CD4-positive, alpha-beta T cell (primary cell): Measurements from ENCODE around the gene HABP4. TPM values are rescaled to one million over a fixed set of nuclear protein-coding genes. Genes with fewer than 3 reads are reported as not detected.

Experiments used
- ATAC-seq: fragments of 200-7000 bp; cut with Tn5 transposase; one replicate; pipeline ENCODE4 v1.10.0; 2022; ENCODE audit warnings: mild to moderate bottlenecking; ENCODE audit not compliant: poor library complexity
- CTCF ChIA-PET: fragments of 350-600 bp; sonication (Branson Sonifier 250); formaldehyde crosslinking; loops from one replicate; lab custom pipeline; 2021; ENCODE audit warnings: antibody characterized with exemption, inconsistent platforms; lab: Charles Lee
- POLR2A ChIA-PET: fragments of 350-600 bp; sonication (Branson Sonifier 250); formaldehyde crosslinking; loops from one replicate; lab custom pipeline; 2021; ENCODE audit warnings: antibody characterized with exemption, inconsistent platforms; lab: Charles Lee
- DNase-seq, 14 experiments: peaks; one replicate each; pipeline ENCODE4 v3.0.0-alpha.2; 2013 to 2020; ENCODE audit warnings: mixed read lengths in 2 of 14
- H3K27ac ChIP-seq, 2 donors: one replicate each; pipeline versions ENCODE4 v1.5.1 to v1.7.0; 2013; ENCODE audit warnings: low read length in 2 of 2, low read depth in 1 of 2, mild to moderate bottlenecking in 1 of 2
- H3K27me3 ChIP-seq, 2 experiments: 1 replicate in 1 of 2; 2 replicates in 1 of 2; pipeline versions ENCODE4 v1.6.1 to v1.7.0; 2013; ENCODE audit warnings: low read length in 2 of 2, control low read depth in 1 of 2, mild to moderate bottlenecking in 1 of 2, moderate library complexity in 1 of 2; ENCODE audit not compliant: insufficient read depth in 2 of 2, control insufficient read depth in 1 of 2
- H3K36me3 ChIP-seq: one replicate; pipeline ENCODE4 v1.6.1; 2013; ENCODE audit warnings: low read length, control low read depth; ENCODE audit not compliant: insufficient read depth
- H3K4me1 ChIP-seq: one replicate; pipeline ENCODE4 v1.6.1; 2013; ENCODE audit warnings: low read length, control low read depth; ENCODE audit not compliant: insufficient read depth
- H3K4me3 ChIP-seq: one replicate; pipeline ENCODE4 v1.5.1; 2013; ENCODE audit warnings: mild to moderate bottlenecking, low read length, moderate library complexity
- H3K9me3 ChIP-seq, 2 experiments: 1 replicate in 1 of 2; 2 replicates in 1 of 2; pipeline versions ENCODE4 v1.6.1 to v1.7.0; 2013; ENCODE audit warnings: low read length in 2 of 2, mild to moderate bottlenecking in 2 of 2, control low read depth in 1 of 2, moderate library complexity in 1 of 2; ENCODE audit not compliant: control insufficient read depth in 1 of 2, insufficient read depth in 1 of 2
- H3K27ac Mint-ChIP-seq: one replicate; pipeline ENCODE4 v1.8.0; 2020; ENCODE audit warnings: mixed read lengths
- H3K27me3 Mint-ChIP-seq: one replicate; pipeline ENCODE4 v1.8.0; 2021; ENCODE audit warnings: mixed read lengths
- H3K36me3 Mint-ChIP-seq: one replicate; pipeline ENCODE4 v1.8.0; 2021; ENCODE audit warnings: low read depth, mixed read lengths
- H3K4me1 Mint-ChIP-seq: one replicate; pipeline ENCODE4 v1.8.0; 2021; ENCODE audit warnings: low read depth, mixed read lengths
- H3K4me3 Mint-ChIP-seq: one replicate; pipeline ENCODE4 v1.8.0; 2020; ENCODE audit warnings: mild to moderate bottlenecking, mixed read lengths
- H3K9me3 Mint-ChIP-seq: one replicate; pipeline ENCODE4 v1.8.0; 2020; ENCODE audit warnings: mixed read lengths
- intact Hi-C, 2 experiments: fragments of 100-400 bp; cut with DNase I in 1 of 2; cut with micrococcal nuclease in 1 of 2; formaldehyde crosslinking; loops; one replicate each; pipeline versions ENCODE4 v1.15.1 to v1.9.0; 2023 to 2025; cut with DNase I, micrococcal nuclease
- total RNA-seq, 174 experiments: library from RNA in 2 of 174; stranded (reverse) in 2 of 174; gene quantifications; one replicate each; pipeline ENCODE4 v1.2.3 and lab custom pipeline; 2021 to 2026
- TF ChIP-seq, protein P1 (sequence below): fragments of 200-600 bp; IDR thresholded peaks from one replicate; pipeline ENCODE4 v1.8.0; 2022; ENCODE audit warnings: antibody characterized with exemption, mild to moderate bottlenecking

Gene HABP4
- total RNA-seq, 2 experiments from 2014 or later: 29.7 to 31.7 TPM

DNA sequence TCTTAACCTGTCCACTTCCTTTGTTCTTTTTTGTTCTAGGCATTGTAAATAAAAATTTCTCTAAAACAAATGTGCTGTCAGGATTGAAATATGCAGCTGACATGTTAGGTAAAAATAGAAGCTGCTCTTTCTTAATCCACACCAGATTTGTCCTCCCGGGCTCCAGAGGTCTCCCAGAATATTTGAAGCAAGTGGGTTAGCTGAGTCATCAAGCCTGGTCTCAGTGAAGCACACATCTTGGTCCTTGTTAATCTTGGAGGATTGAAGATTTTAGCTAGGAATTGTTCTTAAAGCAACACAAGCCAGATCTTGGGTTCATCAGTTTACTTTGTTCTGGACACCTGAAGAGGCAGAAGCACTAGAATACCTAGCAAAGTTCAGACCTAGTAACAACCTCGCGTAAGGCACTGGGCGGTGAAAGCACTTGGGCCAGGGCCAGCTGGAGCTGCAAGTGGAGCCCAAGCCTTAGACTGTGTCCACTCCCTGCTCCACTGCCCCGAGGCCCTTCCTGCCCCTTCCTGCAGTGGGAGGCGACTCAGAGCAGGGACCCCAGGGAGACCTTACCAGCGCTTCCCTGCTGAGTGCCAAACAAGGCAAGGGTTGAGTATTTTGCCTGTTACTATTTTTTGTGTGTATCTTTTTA, 36.5 kb downstream of the HABP4 start:
- Histone ChIP-seq H3K4me3 (no peak overlapping the region), H3K27ac (no peak overlapping the region), H3K4me1 (no peaks in the 10 kb centered on the region), H3K27me3 (no peaks in the 10 kb centered on the region), H3K9me3 (no peaks in the 10 kb centered on the region), H3K36me3 (peaks cover 69% of the 10 kb centered on the region)
- ATAC-seq: no peak
- Mint-ChIP-seq H3K27ac (no peak overlapping the region), H3K27me3 (no peaks in the 10 kb centered on the region), H3K36me3 (peaks cover 94% of the 10 kb centered on the region), H3K4me3 (no peak overlapping the region), H3K9me3 (no peaks in the 10 kb centered on the region), H3K4me1 (peaks cover 6% of the 10 kb centered on the region)
- no peak for DNase-seq
- ChIA-PET CTCF (no interaction called here), POLR2A (interaction anchor here (0.5 kb wide), 1 partner anchor 34 kb away, joined by 3 read pairs; no protein-coding TSS in a partner anchor)
- intact Hi-C loops: no loop called here
- TF ChIP-seq, protein P1, sequence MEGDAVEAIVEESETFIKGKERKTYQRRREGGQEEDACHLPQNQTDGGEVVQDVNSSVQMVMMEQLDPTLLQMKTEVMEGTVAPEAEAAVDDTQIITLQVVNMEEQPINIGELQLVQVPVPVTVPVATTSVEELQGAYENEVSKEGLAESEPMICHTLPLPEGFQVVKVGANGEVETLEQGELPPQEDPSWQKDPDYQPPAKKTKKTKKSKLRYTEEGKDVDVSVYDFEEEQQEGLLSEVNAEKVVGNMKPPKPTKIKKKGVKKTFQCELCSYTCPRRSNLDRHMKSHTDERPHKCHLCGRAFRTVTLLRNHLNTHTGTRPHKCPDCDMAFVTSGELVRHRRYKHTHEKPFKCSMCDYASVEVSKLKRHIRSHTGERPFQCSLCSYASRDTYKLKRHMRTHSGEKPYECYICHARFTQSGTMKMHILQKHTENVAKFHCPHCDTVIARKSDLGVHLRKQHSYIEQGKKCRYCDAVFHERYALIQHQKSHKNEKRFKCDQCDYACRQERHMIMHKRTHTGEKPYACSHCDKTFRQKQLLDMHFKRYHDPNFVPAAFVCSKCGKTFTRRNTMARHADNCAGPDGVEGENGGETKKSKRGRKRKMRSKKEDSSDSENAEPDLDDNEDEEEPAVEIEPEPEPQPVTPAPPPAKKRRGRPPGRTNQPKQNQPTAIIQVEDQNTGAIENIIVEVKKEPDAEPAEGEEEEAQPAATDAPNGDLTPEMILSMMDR: no peak

DNA sequence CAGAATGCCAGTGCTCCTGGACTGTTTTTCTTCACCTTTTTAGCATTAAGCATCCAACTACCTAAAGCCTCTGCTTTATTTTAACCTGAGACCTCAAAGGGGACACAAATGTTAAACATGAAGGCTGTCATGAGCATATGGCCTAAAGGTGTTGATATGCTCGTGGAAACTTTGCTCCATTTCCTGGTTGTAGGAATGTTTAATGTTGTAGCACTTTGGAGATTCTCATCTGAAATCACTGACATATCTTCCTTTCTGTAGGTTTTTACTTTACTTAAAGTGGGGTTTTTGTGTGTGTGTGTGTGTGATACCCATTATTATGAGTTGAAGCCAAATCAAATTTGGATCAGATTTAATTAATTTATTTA, 37.0 kb downstream of the HABP4 start:
- TF ChIP-seq, protein P1: no peak
- POLR2A ChIA-PET: no interaction called here

DNA sequence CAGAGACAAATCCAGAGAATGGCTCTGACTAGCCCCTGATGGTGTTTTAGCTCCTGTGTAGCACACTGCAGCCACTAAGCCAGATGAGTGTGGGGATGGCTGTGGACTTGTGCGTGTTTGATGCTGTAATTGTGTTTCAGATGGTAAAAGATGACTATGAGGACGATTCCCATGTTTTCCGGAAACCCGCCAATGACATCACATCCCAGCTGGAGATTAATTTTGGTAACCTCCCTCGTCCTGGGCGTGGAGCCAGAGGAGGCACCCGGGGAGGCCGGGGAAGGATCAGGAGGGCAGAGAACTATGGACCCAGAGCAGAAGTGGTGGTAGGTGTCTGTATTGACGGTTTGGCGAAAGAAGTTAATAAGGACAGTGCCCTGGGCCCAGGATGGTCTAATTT, 38.0 kb downstream of the HABP4 start:
- POLR2A ChIA-PET: no interaction called here
- peaks cover 75% of the 10 kb centered on the region for H3K36me3 ChIP-seq
- DNase-seq: no peak
- no peak overlapping the region for H3K27ac Mint-ChIP-seq
- H3K9me3 Mint-ChIP-seq: no peaks in the 10 kb centered on the region
- peaks cover 88% of the 10 kb centered on the region for H3K36me3 Mint-ChIP-seq
- CTCF ChIA-PET: no interaction called here
- no peak overlapping the region for H3K4me3 ChIP-seq
- H3K27me3 ChIP-seq: no peaks in the 10 kb centered on the region
- peaks cover 2% of the 10 kb centered on the region for H3K4me1 ChIP-seq
- H3K27ac ChIP-seq: no peak overlapping the region
- no peaks in the 10 kb centered on the region for H3K27me3 Mint-ChIP-seq
- TF ChIP-seq, protein P1: no peak
- ATAC-seq: no peak
- H3K9me3 ChIP-seq: no peaks in the 10 kb centered on the region
- H3K4me1 Mint-ChIP-seq: peaks cover 10% of the 10 kb centered on the region
- intact Hi-C loops: no loop called here
- no peak overlapping the region for H3K4me3 Mint-ChIP-seq

More for the DNA sequence above, 37.0 kb downstream of the HABP4 start:
- peaks cover 2% of the 10 kb centered on the region for H3K4me1 ChIP-seq
- CTCF ChIA-PET: no interaction called here
- H3K27ac ChIP-seq: no peak overlapping the region
- intact Hi-C loops: no loop called here
- no peak for DNase-seq
- Mint-ChIP-seq H3K27me3 (no peaks in the 10 kb centered on the region), H3K27ac (no peak overlapping the region), H3K36me3 (peaks cover 98% of the 10 kb centered on the region), H3K9me3 (no peaks in the 10 kb centered on the region), H3K4me3 (no peak overlapping the region), H3K4me1 (peaks cover 10% of the 10 kb centered on the region)
- no peaks in the 10 kb centered on the region for H3K9me3 ChIP-seq
- H3K36me3 ChIP-seq: peaks cover 74% of the 10 kb centered on the region
- H3K4me3 ChIP-seq: no peak overlapping the region
- ATAC-seq: no peak
- H3K27me3 ChIP-seq: no peaks in the 10 kb centered on the region
